ENCODE results near the gene ABCA13. TPM values are rescaled to one million over a fixed set of nuclear protein-coding genes. Genes with fewer than 3 reads are reported as not detected.

ABCA13 gene
- total RNA-seq, 3 donors from 2014 or later (not counting 1 experiment from before 2014, with no cell fraction given) = 0.05 to 0.09 TPM; not detected in 1

DNA sequence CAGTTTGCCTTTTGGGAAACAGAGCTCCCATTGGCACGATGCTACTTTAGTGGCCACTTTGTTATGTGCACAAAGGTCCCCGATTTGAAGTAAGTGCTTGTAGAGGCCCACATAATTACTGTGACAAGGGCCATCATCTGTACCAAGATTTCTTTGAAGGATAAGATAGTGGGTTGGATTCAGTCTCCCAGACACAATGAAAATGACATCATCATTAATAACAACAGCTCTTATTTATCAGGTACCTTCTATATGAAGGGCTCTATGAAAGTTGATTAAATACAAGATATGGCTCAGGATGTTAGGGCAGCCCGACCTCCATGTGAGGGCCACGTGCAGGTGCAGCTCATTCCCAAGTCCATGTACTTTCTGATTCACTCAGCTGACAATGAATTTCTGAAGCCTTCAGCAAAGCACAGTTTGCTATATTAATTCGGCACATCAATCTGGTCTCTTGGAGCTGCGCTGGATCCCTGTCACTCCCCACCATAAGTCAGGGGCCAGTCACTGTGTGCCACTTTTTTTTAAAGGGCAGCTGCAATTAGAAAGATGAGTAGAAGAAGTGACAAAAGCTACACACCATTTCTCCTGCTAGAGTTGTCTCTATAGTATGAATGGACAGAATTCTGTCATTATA, 140.3 kb downstream of the ABCA13 start:
- Mint-ChIP-seq H3K36me3 (no peaks in the 10 kb centered on the region), H3K27ac (no peak overlapping the region), H3K4me3 (no peak overlapping the region), H3K4me1 (no peaks in the 10 kb centered on the region), H3K9me3 (no peaks in the 10 kb centered on the region), H3K27me3 (ENCODE audit: low read depth in 2 of 2) (no peaks in the 10 kb centered on the region)
- WGBS (ENCODE audit: insufficient coverage) = 92% methylated on average over 6 of the region's 6 CpGs
- H3K36me3 ChIP-seq (ENCODE audit: control insufficient read depth, insufficient read depth, low read length) = no peaks in the 10 kb centered on the region
- intact Hi-C loops (cut with micrococcal nuclease) = no loop called here
- H3K4me3 ChIP-seq (ENCODE audit: low read length) = no peak overlapping the region
- no peak overlapping the region for H3K27ac ChIP-seq (ENCODE audit: low read length)
- H3K4me1 ChIP-seq (ENCODE audit: control insufficient read depth, insufficient read depth, low read length) = no peaks in the 10 kb centered on the region
- DNase-seq (no peak), ATAC-seq (no peak)
- TF ChIP-seq, protein P1, sequence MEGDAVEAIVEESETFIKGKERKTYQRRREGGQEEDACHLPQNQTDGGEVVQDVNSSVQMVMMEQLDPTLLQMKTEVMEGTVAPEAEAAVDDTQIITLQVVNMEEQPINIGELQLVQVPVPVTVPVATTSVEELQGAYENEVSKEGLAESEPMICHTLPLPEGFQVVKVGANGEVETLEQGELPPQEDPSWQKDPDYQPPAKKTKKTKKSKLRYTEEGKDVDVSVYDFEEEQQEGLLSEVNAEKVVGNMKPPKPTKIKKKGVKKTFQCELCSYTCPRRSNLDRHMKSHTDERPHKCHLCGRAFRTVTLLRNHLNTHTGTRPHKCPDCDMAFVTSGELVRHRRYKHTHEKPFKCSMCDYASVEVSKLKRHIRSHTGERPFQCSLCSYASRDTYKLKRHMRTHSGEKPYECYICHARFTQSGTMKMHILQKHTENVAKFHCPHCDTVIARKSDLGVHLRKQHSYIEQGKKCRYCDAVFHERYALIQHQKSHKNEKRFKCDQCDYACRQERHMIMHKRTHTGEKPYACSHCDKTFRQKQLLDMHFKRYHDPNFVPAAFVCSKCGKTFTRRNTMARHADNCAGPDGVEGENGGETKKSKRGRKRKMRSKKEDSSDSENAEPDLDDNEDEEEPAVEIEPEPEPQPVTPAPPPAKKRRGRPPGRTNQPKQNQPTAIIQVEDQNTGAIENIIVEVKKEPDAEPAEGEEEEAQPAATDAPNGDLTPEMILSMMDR (IDR thresholded peaks at IDR 0.05) = no peak
- no peaks in the 10 kb centered on the region for H3K27me3 ChIP-seq (ENCODE audit: control insufficient read depth, insufficient read depth, low read length)
- H3K9me3 ChIP-seq (ENCODE audit: control insufficient read depth, insufficient read depth, low read length) = no peaks in the 10 kb centered on the region

DNA sequence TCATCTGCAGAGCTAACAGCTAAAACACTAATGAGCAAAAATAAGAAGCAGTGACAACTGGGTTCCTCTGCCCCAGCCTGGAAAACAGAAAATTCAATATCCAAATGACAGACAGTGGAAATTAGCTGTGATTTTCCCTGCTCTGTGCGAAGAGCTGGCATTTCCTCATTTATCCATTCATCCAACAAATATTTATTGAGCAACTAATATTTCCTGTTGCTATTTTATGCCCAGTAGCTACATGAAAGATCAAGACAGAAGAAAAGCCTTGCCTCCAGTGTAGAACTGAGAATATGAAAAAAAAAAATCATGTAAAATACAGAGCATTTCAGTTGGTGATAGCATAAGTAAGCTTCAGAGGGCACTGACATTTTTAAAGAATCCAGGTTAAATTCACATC, 140.9 kb downstream of the ABCA13 start:
- intact Hi-C loops (cut with micrococcal nuclease) = no loop called here
- TF ChIP-seq, protein P1 (IDR thresholded peaks at IDR 0.05) = no peak
- no peak for ATAC-seq
- Histone ChIP-seq H3K9me3 (ENCODE audit: control insufficient read depth, insufficient read depth, low read length) (no peaks in the 10 kb centered on the region), H3K4me3 (ENCODE audit: low read length) (no peak overlapping the region), H3K27ac (ENCODE audit: low read length) (no peak overlapping the region), H3K4me1 (ENCODE audit: control insufficient read depth, insufficient read depth, low read length) (no peaks in the 10 kb centered on the region), H3K27me3 (ENCODE audit: control insufficient read depth, insufficient read depth, low read length) (no peaks in the 10 kb centered on the region), H3K36me3 (ENCODE audit: control insufficient read depth, insufficient read depth, low read length) (no peaks in the 10 kb centered on the region)
- Mint-ChIP-seq H3K4me3 (no peak overlapping the region), H3K27ac (no peak overlapping the region), H3K27me3 (ENCODE audit: low read depth in 2 of 2) (no peaks in the 10 kb centered on the region), H3K9me3 (no peaks in the 10 kb centered on the region), H3K36me3 (no peaks in the 10 kb centered on the region), H3K4me1 (no peaks in the 10 kb centered on the region)
- DNase-seq = no peak
- 93% methylated on average over 1 of the region's 1 CpG for WGBS (ENCODE audit: insufficient coverage)

DNA sequence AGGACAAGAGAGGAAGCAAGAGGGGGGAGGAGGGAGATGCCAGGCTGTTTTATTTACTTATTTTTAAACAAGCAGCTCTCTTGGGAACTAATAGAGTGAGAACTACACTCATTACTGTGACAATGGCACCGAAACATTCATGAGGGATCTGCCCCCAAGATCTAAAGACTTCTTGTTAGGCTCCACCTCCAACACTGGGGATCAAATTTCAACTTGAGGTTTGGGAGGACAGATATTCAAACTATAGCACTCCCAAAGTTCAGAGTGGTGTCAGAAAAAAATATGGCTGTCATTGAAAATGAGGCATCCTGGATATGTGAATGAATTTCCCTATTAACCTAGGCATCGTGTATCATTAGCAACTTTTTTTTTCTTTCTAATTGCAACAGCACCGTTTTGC, 145.5 kb downstream of the ABCA13 start:
- Histone ChIP-seq H3K27me3 (ENCODE audit: control insufficient read depth, insufficient read depth, low read length) (no peaks in the 10 kb centered on the region), H3K4me1 (ENCODE audit: control insufficient read depth, insufficient read depth, low read length) (no peaks in the 10 kb centered on the region), H3K27ac (ENCODE audit: low read length) (no peak overlapping the region), H3K9me3 (ENCODE audit: control insufficient read depth, insufficient read depth, low read length) (no peaks in the 10 kb centered on the region), H3K36me3 (ENCODE audit: control insufficient read depth, insufficient read depth, low read length) (no peaks in the 10 kb centered on the region), H3K4me3 (ENCODE audit: low read length) (no peak overlapping the region)
- H3K9me3 Mint-ChIP-seq = no peaks in the 10 kb centered on the region
- no peak overlapping the region for H3K4me3 Mint-ChIP-seq
- no peak overlapping the region for H3K27ac Mint-ChIP-seq
- H3K36me3 Mint-ChIP-seq = no peaks in the 10 kb centered on the region
- H3K4me1 Mint-ChIP-seq = no peaks in the 10 kb centered on the region
- 75% methylated on average over 3 of the region's 3 CpGs for WGBS (ENCODE audit: insufficient coverage)
- intact Hi-C loops (cut with micrococcal nuclease) = no loop called here
- no peak for ATAC-seq
- no peak for DNase-seq
- TF ChIP-seq, protein P1 (IDR thresholded peaks at IDR 0.05) = no peak
- no peaks in the 10 kb centered on the region for H3K27me3 Mint-ChIP-seq (ENCODE audit: low read depth in 2 of 2)

DNA sequence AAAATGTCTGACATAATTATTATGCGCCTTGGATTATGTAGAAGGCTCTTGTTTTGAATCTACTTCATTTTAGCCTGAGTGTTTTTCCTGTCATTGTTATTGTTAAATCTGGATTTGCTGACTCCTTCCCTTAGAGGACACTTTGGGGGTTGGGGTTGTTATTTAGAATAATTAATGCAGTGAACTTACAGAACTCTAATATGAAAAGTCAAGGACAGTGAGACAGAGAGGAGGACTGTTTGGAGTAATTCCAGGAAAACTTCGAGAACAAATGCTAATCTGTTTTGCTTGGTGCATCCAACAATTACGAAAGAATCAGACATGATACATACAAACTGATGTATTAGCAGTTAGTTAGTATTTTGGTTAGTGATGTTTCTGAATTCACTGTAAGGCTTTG, 146.1 kb downstream of the ABCA13 start:
- H3K4me1 Mint-ChIP-seq = no peaks in the 10 kb centered on the region
- intact Hi-C loops (cut with micrococcal nuclease) = no loop called here
- no peaks in the 10 kb centered on the region for H3K27me3 ChIP-seq (ENCODE audit: control insufficient read depth, insufficient read depth, low read length)
- H3K27me3 Mint-ChIP-seq (ENCODE audit: low read depth in 2 of 2) = no peaks in the 10 kb centered on the region
- H3K4me3 Mint-ChIP-seq = no peak overlapping the region
- no peak for ATAC-seq
- no peak overlapping the region for H3K27ac ChIP-seq (ENCODE audit: low read length)
- no peaks in the 10 kb centered on the region for H3K9me3 Mint-ChIP-seq
- H3K9me3 ChIP-seq (ENCODE audit: control insufficient read depth, insufficient read depth, low read length) = no peaks in the 10 kb centered on the region
- DNase-seq = no peak
- no peaks in the 10 kb centered on the region for H3K4me1 ChIP-seq (ENCODE audit: control insufficient read depth, insufficient read depth, low read length)
- TF ChIP-seq, protein P1 (IDR thresholded peaks at IDR 0.05) = no peak
- H3K36me3 Mint-ChIP-seq = no peaks in the 10 kb centered on the region
- H3K27ac Mint-ChIP-seq = no peak overlapping the region
- H3K4me3 ChIP-seq (ENCODE audit: low read length) = no peak overlapping the region
- H3K36me3 ChIP-seq (ENCODE audit: control insufficient read depth, insufficient read depth, low read length) = no peaks in the 10 kb centered on the region
- 85% methylated on average over 2 of the region's 3 CpGs for WGBS (ENCODE audit: insufficient coverage)

All from natural killer cell (primary cell).